ENCODE results near the gene PXK.
A peak's percentile ranks its signal among the peaks of the same experiment; 100 is the strongest.
"Not testable (repeated sequence)": the region's sequence is repeated elsewhere in the genome, so short reads cannot be mapped to it uniquely, and the experiment has no call there.

Gene PXK

GRCh38 chr3:58422756-58423325 is 90.1 kb downstream of the PXK start:
- no peak for DNase-seq

DNA sequence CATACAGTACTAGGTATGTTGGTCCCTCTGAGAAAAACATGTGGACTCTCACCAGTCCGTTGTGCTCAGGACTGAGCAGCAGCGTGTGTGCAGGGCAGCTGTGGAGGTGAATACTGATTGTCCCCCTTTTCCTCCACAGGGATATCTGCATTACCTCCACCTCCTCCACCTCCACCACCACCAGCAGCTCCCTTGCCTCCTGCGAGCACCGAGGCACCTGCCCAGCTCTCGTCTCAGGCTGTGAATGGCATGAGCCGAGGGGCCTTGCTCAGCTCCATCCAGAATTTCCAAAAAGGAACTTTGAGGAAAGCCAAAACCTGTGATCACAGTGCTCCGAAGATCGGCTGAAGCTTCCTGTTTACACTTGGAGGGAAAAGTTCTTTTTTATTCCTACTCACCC is 91.9 kb downstream of the PXK start:
- DNase-seq, result no peak

GRCh38 chr3:58425782-58426181 is 93.1 kb downstream of the PXK start:
- no peak for DNase-seq

GRCh38 chr3:58427661-58428361 is 95.1 kb downstream of the PXK start:
- DNase-seq, result no peak

DNA sequence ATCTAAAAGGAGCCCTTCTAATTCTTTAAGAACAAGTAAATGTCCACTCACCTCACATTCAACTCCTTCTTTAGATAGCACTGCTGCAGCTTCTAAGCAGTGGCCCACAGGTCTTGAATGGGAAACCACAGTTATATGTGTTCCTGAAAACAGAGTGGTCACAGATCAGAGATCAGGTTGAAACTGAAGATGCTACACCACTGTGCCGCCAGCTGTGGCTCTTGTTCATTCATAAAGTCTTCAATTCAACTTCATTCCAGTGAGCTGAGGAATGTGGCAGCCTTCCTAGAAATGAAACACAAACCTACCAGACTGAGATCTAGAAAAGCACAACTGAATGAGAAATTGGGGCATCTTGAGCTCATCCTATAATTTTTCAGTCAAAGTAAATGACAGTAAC is 97.0 kb downstream of the PXK start:
- no peak for DNase-seq

- no peak for DNase-seq
Observed at GRCh38 chr3:58432905-58433304, 100.2 kb downstream of the PXK start.

DNA sequence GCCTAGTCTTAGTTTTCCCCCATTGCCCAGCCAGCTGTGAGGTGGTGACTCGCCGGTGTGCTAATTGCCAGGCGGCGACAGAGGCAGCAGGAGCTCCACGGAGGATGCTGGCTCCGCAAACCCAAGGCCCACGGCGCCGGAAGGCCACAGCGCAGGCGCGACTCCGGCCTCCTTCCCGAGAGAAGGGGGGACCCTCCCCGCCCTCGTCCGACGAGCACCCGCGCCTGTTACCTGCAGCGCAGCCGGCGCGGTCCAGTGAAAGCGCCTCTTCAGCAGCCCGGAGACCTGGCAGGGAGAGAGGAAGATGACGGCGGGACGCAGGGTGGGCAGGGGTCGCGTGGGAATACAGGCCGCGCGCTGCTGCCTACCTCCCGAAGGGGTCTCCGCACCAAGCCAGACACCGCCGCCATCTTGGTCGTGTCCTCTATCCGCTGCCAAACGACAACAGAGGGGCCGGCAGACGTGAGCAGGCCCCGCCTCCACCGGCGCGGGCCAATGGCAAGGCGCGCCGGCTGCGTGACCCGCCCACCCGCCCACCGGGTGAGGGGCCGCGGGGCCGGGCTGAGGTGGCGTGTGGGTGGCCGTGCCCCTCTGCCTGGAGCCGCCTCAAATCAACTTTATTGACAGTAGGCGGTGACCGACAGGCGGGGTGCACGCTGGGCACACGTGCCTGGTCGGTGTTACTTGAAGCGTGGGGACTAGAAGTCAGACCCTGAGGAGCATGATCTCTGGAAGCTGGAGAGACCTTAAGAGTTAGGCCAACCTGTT is 100.9 kb downstream of the PXK start, which contains the start of gene PDHB:
TSS of gene PDHB (minus strand) at position 433 of the 768 bp plus-strand sequence. CDS start at position 410, 23 bp downstream.
- peak; percentile 88 for DNase-seq

GRCh38 chr3:58434168-58434504 is 101.4 kb downstream of the PXK start:
- DNase-seq, result no peak

GRCh38 chr3:58434511-58434910 is 101.8 kb downstream of the PXK start:
- DNase-seq, result no peak

- DNase-seq, result no peak
Observed at GRCh38 chr3:58434990-58435389, 102.3 kb downstream of the PXK start.

GRCh38 chr3:58437276-58437675 is 104.6 kb downstream of the PXK start:
- DNase-seq, result not testable (repeated sequence)

GRCh38 chr3:58440996-58441355 is 108.3 kb downstream of the PXK start:
- DNase-seq, result not testable (repeated sequence)

- DNase-seq, result no peak
Observed at GRCh38 chr3:58441514-58442450, 109.1 kb downstream of the PXK start.

- DNase-seq, result no peak
Observed at GRCh38 chr3:58452176-58452575, 119.5 kb downstream of the PXK start.

- no peak for DNase-seq
Observed at GRCh38 chr3:58459160-58459559, 126.5 kb downstream of the PXK start.

GRCh38 chr3:58462829-58463180 is 130.1 kb downstream of the PXK start:
- DNase-seq, result no peak

DNA sequence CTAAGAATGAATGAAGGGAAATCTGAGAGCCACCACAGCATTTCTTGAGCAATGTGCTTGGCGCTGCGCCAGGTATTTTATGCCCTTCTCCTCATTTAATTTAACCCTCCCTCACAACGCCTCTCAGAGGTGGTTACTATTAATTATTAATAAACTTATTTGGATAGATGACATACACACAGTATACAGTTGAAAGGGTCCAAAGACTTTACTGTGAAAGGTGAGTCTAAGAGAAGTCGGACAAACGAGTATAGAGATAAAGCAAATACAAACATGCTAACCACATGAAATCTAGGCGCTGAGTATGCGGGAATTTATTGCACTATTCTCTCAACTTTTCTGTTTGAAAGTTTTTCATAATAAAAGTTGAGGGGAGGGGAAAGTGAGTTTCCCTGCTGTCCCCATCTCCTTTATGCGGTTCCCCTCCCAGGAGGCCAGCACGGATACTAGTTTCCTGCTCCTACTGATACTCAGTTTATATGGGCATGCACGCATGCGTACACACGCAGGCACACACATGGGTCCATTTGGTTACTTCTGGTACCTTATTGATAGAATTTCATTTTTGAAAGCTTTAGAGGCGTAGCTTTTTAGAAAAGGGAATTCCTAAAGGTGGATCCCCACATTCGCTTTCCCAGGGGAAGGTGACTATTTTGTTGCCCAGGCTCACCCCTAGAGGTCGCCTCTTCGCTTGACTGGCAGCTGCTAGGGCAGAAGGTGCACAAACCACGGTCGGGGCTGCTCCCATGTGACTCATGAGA is 130.7 kb downstream of the PXK start:
- peak; percentile 37 for DNase-seq

- DNase-seq, result no peak
Observed at GRCh38 chr3:58463942-58464271, 131.2 kb downstream of the PXK start.

DNA sequence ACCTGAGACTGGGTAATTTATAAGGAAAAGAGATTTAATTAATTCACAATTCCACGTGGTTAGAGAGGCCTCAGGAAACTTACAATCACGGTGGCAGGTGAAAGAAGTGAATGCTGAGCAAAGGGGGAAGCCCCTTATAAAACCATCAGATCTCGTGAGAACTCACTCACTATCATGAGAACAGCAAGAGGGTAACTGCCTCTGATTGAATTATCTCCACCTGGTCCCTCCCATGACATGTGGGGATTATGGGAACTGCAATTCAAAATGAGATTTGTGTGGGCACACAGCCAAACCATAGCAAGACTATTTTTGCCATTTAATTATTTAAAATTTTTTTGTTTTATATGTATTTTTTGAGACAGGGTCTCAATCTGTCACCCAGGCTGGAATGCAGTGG is 132.2 kb downstream of the PXK start:
- DNase-seq, result no peak

DNA sequence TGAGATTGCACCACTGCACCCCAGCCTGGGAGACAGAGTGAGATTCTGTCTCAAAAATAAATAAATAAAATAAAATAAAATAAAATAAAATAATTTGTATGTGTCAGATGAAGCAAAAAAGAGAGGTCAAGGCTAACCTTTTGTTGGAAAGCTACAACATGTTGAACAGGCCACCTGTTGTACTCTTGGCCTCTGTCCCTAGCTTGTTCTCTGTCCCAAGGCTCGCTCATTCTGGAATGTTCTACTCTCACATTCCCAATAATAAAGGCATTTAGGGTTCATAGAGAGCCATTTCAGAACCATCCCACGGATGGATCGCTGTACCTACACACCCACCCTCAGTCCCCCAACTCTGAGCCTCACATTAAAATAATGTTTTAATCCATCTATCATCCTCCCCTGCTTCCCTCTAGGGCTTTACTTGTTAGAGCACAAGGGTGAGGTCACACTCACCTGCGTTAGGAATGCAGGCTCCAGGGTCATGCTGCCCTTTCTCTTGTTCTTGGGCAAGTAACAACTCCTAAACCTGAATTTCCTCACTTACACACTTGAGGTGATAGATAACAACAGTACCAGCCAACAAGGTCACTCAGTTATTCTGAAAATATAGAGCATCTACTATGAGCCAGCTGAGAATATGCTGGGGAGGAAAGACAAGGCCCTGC is 134.3 kb downstream of the PXK start:
- no peak for DNase-seq

DNA sequence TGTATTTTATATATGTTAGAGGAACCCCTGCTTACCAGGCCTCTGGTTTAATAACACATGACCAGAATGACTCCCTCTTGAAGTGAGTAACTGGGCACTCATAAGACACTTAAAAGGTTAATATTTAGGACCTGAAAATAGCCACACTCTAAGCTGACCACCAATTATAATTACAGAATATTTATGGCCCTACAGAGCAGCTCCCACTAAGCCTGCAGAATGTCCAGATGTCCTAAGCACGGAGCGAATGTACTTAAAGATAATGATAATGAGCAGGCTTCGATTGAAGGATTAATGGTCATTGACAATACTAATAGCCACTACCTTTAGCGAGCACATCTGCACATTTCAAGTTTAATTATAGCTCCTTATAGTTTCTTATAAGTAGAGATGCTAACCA is 136.4 kb downstream of the PXK start:
- DNase-seq, result no peak
